GM19468 (cell line): ENCODE measurements around the gene BRMS1.
"Not testable (repeated sequence)": the region's sequence is repeated elsewhere in the genome, so short reads cannot be mapped to it uniquely, and the experiment has no call there.

Experiments used
- ATAC-seq: cut with Tn5 transposase; IDR thresholded peaks from one replicate; pipeline ENCODE4 v1.9.1; 2021; ENCODE audit warnings: mild to moderate bottlenecking, moderate library complexity, moderate number of reproducible peaks; ENCODE audit not compliant: unreplicated experiment; ENCODE audit errors: extremely low read depth

BRMS1 gene

DNA sequence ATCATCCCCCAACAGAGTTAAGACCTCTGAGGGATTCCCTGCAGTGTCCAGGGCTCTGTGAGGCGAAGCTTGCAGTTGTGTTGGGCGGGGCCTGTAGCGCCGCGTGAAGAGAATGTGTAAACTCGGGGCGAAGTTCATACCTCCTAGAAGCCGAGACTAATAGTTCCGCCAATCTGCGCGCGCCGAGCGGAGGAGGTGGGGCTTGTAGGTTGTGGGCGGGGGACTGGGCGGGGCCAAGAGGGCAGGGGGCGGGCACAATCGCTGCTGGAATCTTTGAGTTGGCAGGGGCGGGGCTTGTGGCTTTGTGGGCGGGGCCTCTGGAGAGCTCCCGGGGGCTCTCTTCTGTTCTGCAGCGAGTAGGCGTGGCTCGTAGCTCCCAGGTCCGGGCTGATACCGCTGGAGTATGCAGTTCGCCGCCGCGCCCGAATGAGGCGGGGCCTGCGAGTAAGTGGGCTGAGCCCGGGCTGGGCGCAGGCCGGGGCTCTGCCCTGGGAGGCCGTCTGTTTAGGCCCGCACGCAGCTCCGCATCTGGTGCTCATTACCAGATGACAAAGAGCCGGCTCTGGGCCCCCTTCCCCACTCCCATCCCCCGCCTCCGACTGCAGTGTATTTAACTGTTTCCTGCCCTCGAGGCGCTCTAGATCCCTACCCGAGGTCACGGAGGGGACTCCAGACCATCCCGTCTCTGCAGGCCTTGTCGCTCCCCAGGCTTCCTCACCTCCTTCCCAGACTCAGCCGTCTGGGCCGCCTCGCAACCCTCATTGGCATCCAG, 32.2 kb downstream of the BRMS1 start:
- ATAC-seq = peak; percentile 56

GRCh38 chr11:66311965-66312548, 32.8 kb downstream of the BRMS1 start:
- peak; percentile 36 for ATAC-seq

- ATAC-seq = no peak
These were observed 33.4 kb downstream of the BRMS1 start for GRCh38 chr11:66311470-66311964.

GRCh38 chr11:66310803-66311440, 34.0 kb downstream of the BRMS1 start:
- not testable (repeated sequence) for ATAC-seq

DNA sequence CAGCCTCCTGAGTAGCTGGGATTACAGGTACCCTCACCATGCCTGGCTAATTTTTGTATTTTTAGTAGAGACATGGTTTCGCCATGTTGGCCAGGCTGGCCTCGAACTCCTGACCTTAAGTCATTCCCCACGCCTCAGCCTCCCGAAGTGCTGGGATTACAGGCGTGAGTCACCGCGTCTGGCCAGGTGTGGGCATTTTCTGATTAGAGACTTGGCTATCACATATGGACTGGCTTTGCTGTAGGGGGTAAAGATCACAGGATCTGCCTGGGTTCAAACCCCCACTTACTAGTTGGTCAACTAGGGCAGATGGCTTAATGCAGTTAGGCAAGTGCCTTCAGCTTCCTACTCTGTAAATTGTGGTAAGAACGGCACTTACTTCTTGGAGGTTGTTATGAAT, 34.6 kb downstream of the BRMS1 start:
- no peak for ATAC-seq

- no peak for ATAC-seq
These were observed 35.4 kb downstream of the BRMS1 start for GRCh38 chr11:66309475-66309874.

DNA sequence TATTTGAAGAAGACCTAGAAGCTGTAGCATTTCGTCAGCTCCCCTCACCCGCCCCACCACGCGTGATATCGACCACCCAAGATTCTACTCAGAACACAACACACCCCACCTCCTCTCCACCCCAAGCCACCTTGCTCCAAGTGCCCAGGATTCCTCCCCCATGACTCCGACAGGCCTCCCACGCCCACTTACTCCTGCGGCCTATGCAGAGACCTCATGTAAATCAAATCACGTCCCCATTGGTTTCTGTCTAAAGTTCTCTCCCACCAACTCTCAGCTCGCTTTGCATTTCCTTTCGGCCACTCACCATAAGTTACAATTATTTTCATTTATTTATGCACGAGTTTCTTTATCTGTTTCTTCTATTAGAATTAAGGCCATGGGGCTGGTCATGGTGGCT, 42.2 kb downstream of the BRMS1 start:
- ATAC-seq = no peak

DNA sequence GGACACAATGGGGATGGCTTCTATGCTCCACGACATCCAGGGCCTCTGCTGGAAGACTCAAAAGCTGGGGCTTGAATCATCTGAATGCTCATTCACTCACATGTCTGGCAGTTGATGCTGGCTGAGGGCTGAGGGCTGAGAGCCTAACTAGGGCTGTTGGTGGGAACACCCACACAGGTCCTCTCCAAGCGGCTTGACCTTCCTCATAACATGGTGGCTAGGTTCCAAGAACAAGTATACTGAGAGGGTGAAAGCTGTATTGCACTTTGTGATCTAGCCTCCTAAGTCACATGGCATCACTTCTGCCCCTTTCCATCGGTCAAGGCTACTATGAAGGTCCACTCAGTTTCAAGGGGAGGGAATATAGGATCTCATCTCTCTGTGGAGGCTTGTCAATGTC, 45.7 kb downstream of the BRMS1 start:
- ATAC-seq = no peak

DNA sequence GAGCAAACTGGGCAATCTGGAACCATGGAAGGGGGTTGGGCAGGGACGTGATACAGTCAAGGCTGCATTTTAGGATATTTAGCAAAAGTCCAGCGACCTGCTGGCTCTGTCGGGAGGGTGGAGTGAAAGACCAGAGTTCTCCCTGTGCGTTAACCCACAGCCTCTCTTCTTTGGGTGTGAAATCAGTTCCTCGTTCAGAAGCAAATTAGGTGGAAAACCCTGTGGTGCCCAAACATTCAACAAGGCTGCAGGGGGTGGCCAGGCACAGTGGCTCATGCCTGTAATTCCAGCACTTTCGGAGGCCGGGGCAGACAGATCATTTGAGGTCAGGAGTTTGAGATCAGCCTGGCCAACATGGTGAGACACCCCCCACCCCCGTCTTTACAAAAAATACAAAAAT, 47.3 kb downstream of the BRMS1 start:
- ATAC-seq = no peak

DNA sequence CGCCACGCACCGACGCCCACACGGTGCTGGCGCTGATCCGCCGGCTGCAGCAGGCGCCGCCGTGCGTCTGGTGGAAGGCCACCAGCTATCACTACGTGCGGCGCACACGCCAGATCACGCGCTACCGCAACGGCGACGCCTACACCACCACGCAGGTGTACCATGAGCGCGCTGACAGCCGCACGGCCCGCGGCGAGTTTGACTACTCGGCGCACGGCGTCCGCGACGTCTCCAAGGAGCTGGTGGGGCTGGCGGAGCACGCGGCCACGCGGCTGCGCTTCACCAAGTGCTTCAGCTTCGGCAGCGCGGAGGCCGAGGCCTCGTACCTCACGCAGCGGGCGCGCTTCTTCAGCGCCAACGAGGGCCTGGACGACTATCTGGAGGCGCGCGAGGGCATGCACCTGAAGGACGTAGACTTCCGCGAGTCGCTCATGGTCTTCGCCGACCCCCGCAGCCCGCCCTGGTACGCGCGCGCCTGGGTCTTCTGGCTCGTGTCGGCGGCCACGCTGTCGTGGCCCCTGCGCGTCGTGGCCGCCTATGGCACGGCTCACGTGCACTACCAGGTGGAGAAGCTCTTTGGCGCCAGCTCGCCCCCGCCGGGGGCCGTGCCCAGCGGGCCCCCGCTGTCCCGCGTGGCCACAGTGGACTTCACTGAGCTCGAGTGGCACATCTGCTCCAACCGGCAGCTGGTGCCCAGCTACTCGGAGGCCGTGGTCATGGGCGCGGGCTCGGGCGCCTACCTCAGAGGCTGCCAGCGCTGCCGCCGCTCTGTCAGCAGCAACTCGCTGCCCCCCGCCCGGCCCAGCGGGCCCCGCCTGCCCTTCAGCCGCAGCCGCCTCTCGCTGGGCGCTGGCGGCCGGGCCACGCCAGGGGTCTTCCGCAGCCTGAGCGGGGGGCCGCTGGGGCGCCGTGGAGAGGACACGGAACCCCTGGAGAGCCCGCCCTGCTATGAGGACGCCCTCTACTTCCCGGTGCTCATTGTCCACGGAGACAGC, 50.0 kb downstream of the BRMS1 start:
- ATAC-seq = no peak

DNA sequence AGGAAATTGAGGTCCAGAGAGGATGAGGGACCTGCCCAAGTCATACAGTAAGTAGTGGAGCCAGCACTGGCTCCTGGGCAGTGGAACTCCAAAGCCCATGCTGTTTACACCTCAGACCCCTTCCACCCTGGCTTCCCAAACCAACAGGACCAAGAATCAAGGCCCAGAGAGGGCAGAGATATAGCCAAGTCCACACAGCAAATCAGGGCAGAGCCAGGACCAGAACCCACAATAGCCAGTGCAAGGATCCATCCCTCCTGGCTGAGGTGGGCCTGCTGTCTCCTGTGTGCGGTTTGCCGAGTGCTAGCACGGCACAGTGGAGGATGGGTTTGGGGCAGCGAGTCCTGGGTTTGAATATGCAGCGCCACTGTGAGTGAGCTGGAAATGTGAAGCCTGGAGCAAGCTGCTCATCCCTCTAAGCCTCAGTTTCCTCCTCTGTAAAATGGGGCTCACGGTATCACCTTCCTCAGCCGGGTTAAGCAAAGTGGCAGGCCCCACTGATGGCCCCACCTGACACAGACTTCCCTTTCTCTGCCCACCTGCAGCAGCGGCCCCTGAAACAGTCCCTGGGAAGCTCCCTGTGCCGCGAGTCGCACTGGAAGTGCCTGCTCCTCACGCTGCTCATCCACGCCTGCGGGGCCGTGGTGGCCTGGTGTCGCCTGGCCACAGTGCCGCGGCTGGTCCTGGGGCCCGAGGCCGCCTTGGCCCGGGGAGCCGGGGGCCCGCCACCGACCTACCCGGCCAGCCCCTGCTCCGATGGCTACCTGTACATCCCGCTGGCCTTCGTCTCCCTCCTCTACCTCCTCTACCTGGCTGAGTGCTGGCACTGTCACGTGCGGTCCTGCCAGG, 50.9 kb downstream of the BRMS1 start:
- ATAC-seq = no peak

DNA sequence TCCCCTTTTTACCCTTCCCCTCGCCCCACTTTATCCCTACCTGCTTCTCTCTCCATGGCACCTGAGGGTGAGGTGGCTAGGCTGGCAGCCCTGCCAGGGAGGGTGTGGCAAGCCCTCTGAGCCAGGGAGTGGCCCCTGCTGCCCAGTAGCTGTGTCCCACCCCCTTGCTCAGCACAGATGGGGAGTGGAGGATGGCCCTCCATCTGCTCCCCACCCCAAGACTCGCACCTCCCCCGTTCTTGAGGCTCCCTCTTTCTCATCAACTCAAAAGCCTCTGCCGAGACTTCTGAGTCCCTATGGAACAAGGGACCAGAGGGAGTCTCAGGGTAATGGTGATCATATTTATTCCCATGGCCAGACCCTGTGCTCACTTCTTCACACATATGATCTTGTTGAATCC, 51.6 kb downstream of the BRMS1 start:
- ATAC-seq = no peak

- no peak for ATAC-seq
These were observed 52.2 kb downstream of the BRMS1 start for GRCh38 chr11:66292543-66293332.

- ATAC-seq = no peak
These were observed 53.0 kb downstream of the BRMS1 start, which contains the start of gene TMEM151A for GRCh38 chr11:66291706-66292542. TMEM151A (plus strand) TSS chr11:66291894; CDS start chr11:66292014, 120 bp downstream.

DNA sequence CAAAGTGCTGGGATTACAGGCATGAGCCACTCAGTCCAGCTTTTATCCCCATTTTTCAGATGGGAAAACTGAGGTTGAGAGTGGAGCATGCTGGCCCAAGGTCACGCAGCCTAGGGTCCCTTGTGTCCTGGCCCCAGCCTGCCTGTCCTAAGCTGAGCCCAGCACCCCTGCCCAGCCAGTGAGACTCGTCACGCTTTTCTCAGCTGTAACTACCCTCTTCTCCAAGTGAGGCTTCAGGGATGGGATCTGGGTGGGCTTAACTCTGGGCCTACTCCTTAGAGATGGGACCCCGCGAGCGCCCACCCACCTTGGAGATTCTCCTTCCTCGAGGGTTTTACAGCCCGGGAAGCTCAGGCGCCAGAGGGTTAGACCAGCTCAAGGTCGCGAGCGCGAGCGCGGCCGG, 53.6 kb downstream of the BRMS1 start:
- ATAC-seq = no peak

GRCh38 chr11:66290330-66290621, 54.6 kb downstream of the BRMS1 start:
- no peak for ATAC-seq

GRCh38 chr11:66289548-66290329, 55.2 kb downstream of the BRMS1 start:
- no peak for ATAC-seq
